ENCODE data around the gene MRFAP1. TPM values are rescaled to one million over a fixed set of nuclear protein-coding genes. Genes with fewer than 3 reads are reported as not detected.

MRFAP1 gene
- 100 to 1,000 TPM; 155 to 331 (median 234) TPM for total RNA-seq

- TF ChIP-seq POLR2AphosphoS5 (IDR thresholded peaks at IDR 0.05), result peak; percentile 90 to 96
- no peak for TF ChIP-seq EP300 (IDR thresholded peaks at IDR 0.05)
- TF ChIP-seq CTCF (IDR thresholded peaks at IDR 0.05), result no peak
- peak; percentile 87 for TF ChIP-seq POLR2A (IDR thresholded peaks at IDR 0.05; ENCODE audit: low read depth)
- H3K36me3 ChIP-seq, result peaks cover 6 to 22% (median 13%) of the 10 kb centered on the region in 4 donors
- peak within 1 kb of the TSS; percentile 87 to 98 (median 96) for H3K27ac ChIP-seq (replicated peaks in 1 of 4)
- no peaks in the 10 kb centered on the region for H3K27me3 ChIP-seq
- intact Hi-C loops (cut with DNase I), result loop anchor here (2.0 to 5.0 kb wide), 3 partner anchors 18 to 68 kb away; partner anchors contain the start of gene MRFAP1L1
- H3K4me1 ChIP-seq, result peaks cover 32 to 37% (median 35%) of the 10 kb centered on the region in 4 donors
- DNase-seq (ENCODE audit: extremely low spot score), result peak; percentile 96
- H3K4me3 ChIP-seq, result peak within 1 kb of the TSS; percentile 79 to 91 (median 83)
- H3K9me3 ChIP-seq, result no peaks in the 10 kb centered on the region
- 1% methylated on average over 16 of the region's 90 CpGs for WGBS
Observed at GRCh38 chr4:6640292-6641163, at the start of gene MRFAP1. MRFAP1 (plus strand) TSS chr4:6640685; CDS start chr4:6640863, 178 bp downstream.

GRCh38 chr4:6591313-6591712, 49.2 kb upstream of the MRFAP1 start:
- TF ChIP-seq POLR2AphosphoS5 (IDR thresholded peaks at IDR 0.05), result no peak
- no peak for TF ChIP-seq POLR2A (IDR thresholded peaks at IDR 0.05; ENCODE audit: low read depth)
- TF ChIP-seq EP300 (IDR thresholded peaks at IDR 0.05), result no peak
- TF ChIP-seq CTCF (IDR thresholded peaks at IDR 0.05), result no peak
- H3K27ac ChIP-seq (replicated peaks in 1 of 4), result no peak overlapping the region
- no peaks in the 10 kb centered on the region for H3K9me3 ChIP-seq
- no peak for DNase-seq (ENCODE audit: extremely low spot score)
- no peaks in the 10 kb centered on the region for H3K27me3 ChIP-seq
- WGBS, result 79% methylated on average over 8 of the region's 9 CpGs
- intact Hi-C loops (cut with DNase I), result no loop called here
- no peaks in the 10 kb centered on the region for H3K4me1 ChIP-seq
- no peak overlapping the region for H3K4me3 ChIP-seq
- H3K36me3 ChIP-seq, result peaks cover 13 to 89% (median 66%) of the 10 kb centered on the region in 4 donors

DNA sequence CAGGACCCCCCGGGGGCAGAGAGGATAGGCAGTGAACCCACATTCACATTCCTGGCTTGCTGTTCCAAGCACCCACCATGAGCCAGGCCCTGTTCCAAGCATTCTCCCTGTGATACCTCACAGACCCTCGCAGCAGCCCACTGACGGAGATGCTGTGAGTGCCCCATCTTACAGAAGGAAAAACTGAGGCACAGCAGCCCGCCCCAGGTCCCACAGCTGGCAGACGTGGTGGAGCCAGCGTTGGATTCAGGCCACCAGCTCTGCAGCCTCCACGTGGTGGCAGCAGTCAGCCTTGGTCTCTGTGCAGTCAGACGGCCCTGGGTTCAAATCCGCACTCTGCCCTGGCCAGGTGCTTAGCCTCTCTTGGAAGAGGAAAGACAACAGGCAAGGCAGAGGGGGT, 48.7 kb upstream of the MRFAP1 start:
- intact Hi-C loops (cut with DNase I), result no loop called here
- H3K4me3 ChIP-seq, result no peak overlapping the region

DNA sequence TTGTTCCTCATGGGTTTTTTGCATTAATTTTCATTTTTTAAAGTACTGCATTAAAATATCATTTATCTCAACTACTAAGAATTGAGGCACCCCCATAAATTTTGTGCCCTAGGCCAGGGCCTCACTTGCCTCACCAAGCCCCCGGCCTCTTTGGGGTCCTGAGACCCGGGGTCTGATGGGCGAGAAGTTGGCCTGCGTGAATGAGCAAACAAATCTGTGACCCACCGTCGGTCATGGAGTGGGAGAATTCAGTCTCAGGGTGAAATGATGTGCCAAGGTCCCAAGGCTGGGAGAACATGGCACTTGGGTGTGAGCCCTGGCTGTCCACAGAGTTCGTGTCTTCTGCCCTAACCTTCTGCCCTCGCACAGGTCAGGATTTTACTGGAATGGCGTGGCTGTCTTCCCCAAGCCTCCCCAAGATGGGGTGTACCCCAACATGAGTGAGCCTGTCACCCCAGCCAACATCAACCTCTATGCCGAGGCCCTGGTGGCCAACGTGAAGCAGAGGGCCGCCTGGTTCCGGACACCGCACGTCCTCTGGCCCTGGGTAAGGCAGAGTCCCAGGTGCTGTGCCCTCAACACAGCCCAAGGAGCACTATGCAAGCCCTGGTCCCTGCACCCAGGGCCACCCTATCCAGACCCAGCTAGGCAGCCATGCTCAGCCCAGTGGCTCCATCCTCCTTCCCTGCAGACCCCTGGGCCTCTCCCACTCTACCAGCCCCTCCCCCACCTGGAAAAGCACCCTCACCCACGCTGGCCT, 47.5 kb upstream of the MRFAP1 start:
- Histone ChIP-seq H3K27me3 (no peaks in the 10 kb centered on the region), H3K9me3 (no peaks in the 10 kb centered on the region), H3K36me3 (peaks cover 19 to 96% (median 76%) of the 10 kb centered on the region in 4 donors), H3K4me1 (no peaks in the 10 kb centered on the region), H3K27ac (replicated peaks in 1 of 4) (no peak overlapping the region), H3K4me3 (no peak overlapping the region)
- DNase-seq (ENCODE audit: extremely low spot score), result no peak
- intact Hi-C loops (cut with DNase I), result no loop called here
- no peak for TF ChIP-seq EP300 (IDR thresholded peaks at IDR 0.05)
- TF ChIP-seq CTCF (IDR thresholded peaks at IDR 0.05), result no peak
- no peak for TF ChIP-seq POLR2AphosphoS5 (IDR thresholded peaks at IDR 0.05)
- no peak for TF ChIP-seq POLR2A (IDR thresholded peaks at IDR 0.05; ENCODE audit: low read depth)
- whole genome bisulfite sequencing, result 94% methylated on average over 16 of the region's 16 CpGs

More for the DNA sequence above, 48.7 kb upstream of the MRFAP1 start:
- no peak overlapping the region for H3K27ac ChIP-seq (replicated peaks in 1 of 4)
- TF ChIP-seq CTCF (IDR thresholded peaks at IDR 0.05), result no peak
- no peak for TF ChIP-seq POLR2A (IDR thresholded peaks at IDR 0.05; ENCODE audit: low read depth)
- TF ChIP-seq POLR2AphosphoS5 (IDR thresholded peaks at IDR 0.05), result no peak
- no peak for TF ChIP-seq EP300 (IDR thresholded peaks at IDR 0.05)
- 94% methylated on average over 6 of the region's 9 CpGs for WGBS
- peaks cover 13 to 94% (median 70%) of the 10 kb centered on the region in 4 donors for H3K36me3 ChIP-seq
- no peaks in the 10 kb centered on the region for H3K4me1 ChIP-seq
- no peak for DNase-seq (ENCODE audit: extremely low spot score)
- no peaks in the 10 kb centered on the region for H3K9me3 ChIP-seq
- H3K27me3 ChIP-seq, result no peaks in the 10 kb centered on the region
